WI38 (cell line): ENCODE measurements around the gene METTL26.

Experiments
- H3K4me3 ChIP-seq: 2 replicates; pipeline ENCODE4 v1.5.1; 2011; ENCODE audit warnings: low read depth, mild to moderate bottlenecking, control low read depth, low read length
- CTCF ChIP-seq: IDR thresholded peaks from 2 replicates; pipeline ENCODE4 v1.5.1; 2012; ENCODE audit warnings: low read depth, mild to moderate bottlenecking, control low read depth, low read length

Gene METTL26

GRCh38 chr16:585351-585750 is 50.8 kb downstream of the METTL26 start:
- TF ChIP-seq CTCF, result no peak
- H3K4me3 ChIP-seq, result no peak overlapping the region
